ENCODE measurements around the gene C21orf58. TPM values are rescaled to one million over a fixed set of nuclear protein-coding genes. Genes with fewer than 3 reads are reported as not detected.
"Not testable (repeated sequence)": the region's sequence is repeated elsewhere in the genome, so short reads cannot be mapped to it uniquely, and the experiment has no call there.

C21orf58 gene
- total and polyA plus RNA-seq, 11 donors, result 0.64 to 4.0 (median 1.3) TPM

DNA sequence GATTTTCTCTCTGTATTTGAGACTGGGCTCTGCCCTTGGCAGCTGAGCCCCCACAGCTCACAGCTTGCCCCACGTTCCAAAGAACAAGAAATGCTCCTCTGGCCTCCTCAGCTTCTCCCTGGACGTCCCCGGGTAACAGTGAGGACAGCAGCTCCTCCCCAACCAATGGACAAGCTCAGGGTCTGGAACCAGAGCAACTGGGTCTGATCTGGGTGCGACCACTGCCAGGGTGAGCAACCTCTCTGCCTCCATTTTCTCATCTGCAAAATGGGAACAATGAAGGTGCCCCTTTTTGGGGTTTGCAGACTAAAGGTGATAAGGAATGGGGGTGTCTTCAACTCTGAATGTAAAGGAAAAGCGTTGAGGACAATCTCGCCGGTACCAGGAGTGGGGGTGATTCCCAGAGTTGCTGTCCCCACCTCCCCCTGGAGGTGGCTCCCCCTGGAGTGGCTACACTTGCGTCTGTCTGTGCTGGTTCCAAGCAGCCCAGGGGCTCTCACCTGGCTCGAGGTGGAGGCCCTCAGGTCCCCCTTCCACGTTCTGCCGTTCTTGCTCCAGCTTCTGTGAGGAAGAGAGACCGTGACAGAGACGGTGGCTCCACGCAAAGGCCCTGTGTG lies 6.9 kb downstream of the C21orf58 start:
- no peak for TF ChIP-seq POLR2A (IDR thresholded peaks at IDR 0.05)
- TF ChIP-seq, protein P1, sequence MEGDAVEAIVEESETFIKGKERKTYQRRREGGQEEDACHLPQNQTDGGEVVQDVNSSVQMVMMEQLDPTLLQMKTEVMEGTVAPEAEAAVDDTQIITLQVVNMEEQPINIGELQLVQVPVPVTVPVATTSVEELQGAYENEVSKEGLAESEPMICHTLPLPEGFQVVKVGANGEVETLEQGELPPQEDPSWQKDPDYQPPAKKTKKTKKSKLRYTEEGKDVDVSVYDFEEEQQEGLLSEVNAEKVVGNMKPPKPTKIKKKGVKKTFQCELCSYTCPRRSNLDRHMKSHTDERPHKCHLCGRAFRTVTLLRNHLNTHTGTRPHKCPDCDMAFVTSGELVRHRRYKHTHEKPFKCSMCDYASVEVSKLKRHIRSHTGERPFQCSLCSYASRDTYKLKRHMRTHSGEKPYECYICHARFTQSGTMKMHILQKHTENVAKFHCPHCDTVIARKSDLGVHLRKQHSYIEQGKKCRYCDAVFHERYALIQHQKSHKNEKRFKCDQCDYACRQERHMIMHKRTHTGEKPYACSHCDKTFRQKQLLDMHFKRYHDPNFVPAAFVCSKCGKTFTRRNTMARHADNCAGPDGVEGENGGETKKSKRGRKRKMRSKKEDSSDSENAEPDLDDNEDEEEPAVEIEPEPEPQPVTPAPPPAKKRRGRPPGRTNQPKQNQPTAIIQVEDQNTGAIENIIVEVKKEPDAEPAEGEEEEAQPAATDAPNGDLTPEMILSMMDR (IDR thresholded peaks at IDR 0.05), result no peak
- Histone ChIP-seq H3K27ac (no peak overlapping the region), H3K4me3 (no peak overlapping the region), H3K27me3 (no peaks in the 10 kb centered on the region), H3K9me3 (no peaks in the 10 kb centered on the region), H3K36me3 (peaks cover 0 to 4% (median 0%) of the 10 kb centered on the region in 9 donors), H3K4me1 (peaks cover 0 to 14% (median 0%) of the 10 kb centered on the region in 12 donors)
- intact Hi-C loops (cut with DNase I), result no loop called here
- 95 to 97% (median 96%) methylated on average over 14 of the region's 14 CpGs for WGBS, 4 donors
- ATAC-seq (no peak), DNase-seq (no peak)

GRCh38 chr21:46314441-46315020 lies 9.1 kb downstream of the C21orf58 start:
- H3K27ac ChIP-seq, result no peak overlapping the region
- DNase-seq (no peak), ATAC-seq (no peak)
- H3K27me3 ChIP-seq, result no peaks in the 10 kb centered on the region
- 93 to 96% (median 95%) methylated on average over 13 to 22 of the region's 22 CpGs for WGBS, 4 donors
- no peaks in the 10 kb centered on the region for H3K9me3 ChIP-seq
- TF ChIP-seq, protein P1 (IDR thresholded peaks at IDR 0.05), result no peak
- TF ChIP-seq POLR2A (IDR thresholded peaks at IDR 0.05), result no peak
- peaks cover 0 to 8% (median 0%) of the 10 kb centered on the region in 12 donors for H3K4me1 ChIP-seq
- H3K4me3 ChIP-seq, result no peak overlapping the region
- intact Hi-C loops (cut with DNase I), result no loop called here
- H3K36me3 ChIP-seq, result peaks cover 0 to 10% (median 0%) of the 10 kb centered on the region in 9 donors

DNA sequence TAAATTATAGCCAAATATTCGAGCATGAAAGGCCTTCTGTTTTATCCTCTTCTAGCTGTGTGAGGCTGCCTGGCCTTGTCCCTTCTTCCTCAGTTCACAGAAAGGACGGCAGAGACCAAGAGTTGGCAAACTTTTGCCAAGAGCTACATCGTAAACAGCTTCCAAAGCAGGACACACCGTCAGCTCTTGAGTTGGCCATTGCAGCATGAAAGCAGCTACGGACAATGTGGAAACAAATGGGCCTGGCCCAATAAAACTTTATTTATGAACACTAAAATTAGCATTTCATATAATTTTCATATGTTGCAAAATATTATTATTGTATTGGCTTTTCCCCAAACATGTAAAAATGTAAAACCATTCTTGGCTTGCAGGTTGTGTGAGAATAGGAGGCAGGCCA lies 10.7 kb downstream of the C21orf58 start:
- 96 to 97% (median 97%) methylated on average over 5 of the region's 5 CpGs for WGBS, 4 donors
- H3K27me3 ChIP-seq, result no peaks in the 10 kb centered on the region
- intact Hi-C loops (cut with DNase I), result no loop called here
- H3K27ac ChIP-seq, result no peak overlapping the region
- no peak overlapping the region for H3K4me3 ChIP-seq
- H3K36me3 ChIP-seq, result peaks cover 0 to 10% (median 0%) of the 10 kb centered on the region in 9 donors
- H3K4me1 ChIP-seq, result peaks cover 0 to 3% (median 0%) of the 10 kb centered on the region in 12 donors
- TF ChIP-seq, protein P1 (IDR thresholded peaks at IDR 0.05), result no peak
- TF ChIP-seq POLR2A (IDR thresholded peaks at IDR 0.05), result no peak
- DNase-seq, result no peak
- no peak for ATAC-seq
- no peaks in the 10 kb centered on the region for H3K9me3 ChIP-seq

GRCh38 chr21:46311568-46311967 lies 12.1 kb downstream of the C21orf58 start:
- intact Hi-C loops (cut with DNase I), result no loop called here
- DNase-seq, result no peak
- ATAC-seq, result no peak
- Histone ChIP-seq H3K4me3 (no peak overlapping the region), H3K9me3 (no peaks in the 10 kb centered on the region), H3K36me3 (peaks cover 0 to 10% (median 0%) of the 10 kb centered on the region in 9 donors), H3K27me3 (no peaks in the 10 kb centered on the region), H3K4me1 (no peaks in the 10 kb centered on the region), H3K27ac (no peak overlapping the region)
- TF ChIP-seq, protein P1 (IDR thresholded peaks at IDR 0.05), result no peak
- TF ChIP-seq POLR2A (IDR thresholded peaks at IDR 0.05), result no peak

- ATAC-seq; H3K9me3 ChIP-seq; DNase-seq; intact Hi-C loops (cut with DNase I); H3K27ac ChIP-seq; H3K4me3 ChIP-seq; H3K4me1 ChIP-seq; H3K27me3 ChIP-seq: not testable (repeated sequence)
- 94 to 98% (median 96%) methylated on average over 8 of the region's 8 CpGs for whole genome bisulfite sequencing, 4 donors
- H3K36me3 ChIP-seq, result peaks cover 0 to 10% (median 0%) of the 10 kb centered on the region in 9 donors
Measured at GRCh38 chr21:46310260-46310659, 13.4 kb downstream of the C21orf58 start.
